ENCODE measurements around the gene DOCK9. TPM values are rescaled to one million over a fixed set of nuclear protein-coding genes. Genes with fewer than 3 reads are reported as not detected.

Gene DOCK9
- polyA plus RNA-seq, 1 donor (not counting 4 experiments of a cell fraction or from before 2014, with no cell fraction given): 110 TPM

DNA sequence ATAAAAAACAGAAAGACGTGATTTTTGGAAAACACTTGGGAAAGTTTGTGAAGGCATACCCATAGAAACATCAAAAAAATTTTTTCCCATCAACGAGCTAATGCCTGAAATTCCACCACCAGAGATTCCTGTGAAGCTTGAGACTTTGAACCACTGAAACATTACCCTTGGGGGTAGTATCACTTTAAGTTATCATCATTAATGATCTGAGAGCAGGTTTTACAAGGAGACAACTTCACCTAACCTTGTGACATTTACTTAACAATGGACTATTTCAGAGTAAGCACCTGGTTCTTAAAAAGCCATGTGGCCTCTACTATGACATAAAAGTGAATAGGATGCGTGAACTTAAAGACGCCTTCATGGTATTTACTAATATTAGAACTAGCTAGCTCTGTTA lies 51.9 kb downstream of the DOCK9 start:
- Histone ChIP-seq H3K9ac (ENCODE audit: control insufficient read depth, extremely low read depth, insufficient read depth, low read length) (no peak overlapping the region), H3K9me1 (ENCODE audit: control insufficient read depth, extremely low read depth, insufficient read depth, low read length) (no peaks in the 10 kb centered on the region), H3K79me2 (ENCODE audit: control insufficient read depth, insufficient read depth, low read length) (peaks cover 6% of the 10 kb centered on the region), H3K9me3 (ENCODE audit: control insufficient read depth, low read depth, low read length) (no peaks in the 10 kb centered on the region), H3K4me3 (ENCODE audit: control insufficient read depth in 2 of 3, extremely low read depth in 1 of 3, insufficient read depth in 2 of 3, low read depth in 1 of 3, low read length in 3 of 3) (no peak overlapping the region), H3K4me1 (ENCODE audit: control insufficient read depth, extremely low read depth, insufficient read depth, low read length) (no peaks in the 10 kb centered on the region), H4K20me1 (ENCODE audit: control insufficient read depth, extremely low read depth, insufficient read depth, low read length) (no peaks in the 10 kb centered on the region), H3K27me3 (ENCODE audit: control insufficient read depth, extremely low read depth, insufficient read depth, low read length) (no peaks in the 10 kb centered on the region), H3K27ac (ENCODE audit: control insufficient read depth, insufficient read depth, low read length) (no peak overlapping the region), H3K4me2 (ENCODE audit: control insufficient read depth, extremely low read depth, insufficient read depth, low read depth, low read length) (no peak overlapping the region), H3K36me3 (ENCODE audit: control insufficient read depth in 2 of 2, extremely low read depth in 1 of 2, insufficient read depth in 2 of 2, low read length in 2 of 2) (peaks cover 4 to 10% of the 10 kb centered on the region in 2 experiments), H2AFZ (ENCODE audit: control insufficient read depth, low read length) (no peak overlapping the region)
- no peak for FAIRE-seq
- TF ChIP-seq EZH2 (IDR thresholded peaks at IDR 0.05; ENCODE audit: low read length): no peak
- dilution Hi-C loops (cut with MboI; ENCODE audit: extremely low pct_ligation_motif_present, low sequenced_read_pairs): no loop called here
- no peak for DNase-seq (ENCODE audit: low read depth, low spot score)

DNA sequence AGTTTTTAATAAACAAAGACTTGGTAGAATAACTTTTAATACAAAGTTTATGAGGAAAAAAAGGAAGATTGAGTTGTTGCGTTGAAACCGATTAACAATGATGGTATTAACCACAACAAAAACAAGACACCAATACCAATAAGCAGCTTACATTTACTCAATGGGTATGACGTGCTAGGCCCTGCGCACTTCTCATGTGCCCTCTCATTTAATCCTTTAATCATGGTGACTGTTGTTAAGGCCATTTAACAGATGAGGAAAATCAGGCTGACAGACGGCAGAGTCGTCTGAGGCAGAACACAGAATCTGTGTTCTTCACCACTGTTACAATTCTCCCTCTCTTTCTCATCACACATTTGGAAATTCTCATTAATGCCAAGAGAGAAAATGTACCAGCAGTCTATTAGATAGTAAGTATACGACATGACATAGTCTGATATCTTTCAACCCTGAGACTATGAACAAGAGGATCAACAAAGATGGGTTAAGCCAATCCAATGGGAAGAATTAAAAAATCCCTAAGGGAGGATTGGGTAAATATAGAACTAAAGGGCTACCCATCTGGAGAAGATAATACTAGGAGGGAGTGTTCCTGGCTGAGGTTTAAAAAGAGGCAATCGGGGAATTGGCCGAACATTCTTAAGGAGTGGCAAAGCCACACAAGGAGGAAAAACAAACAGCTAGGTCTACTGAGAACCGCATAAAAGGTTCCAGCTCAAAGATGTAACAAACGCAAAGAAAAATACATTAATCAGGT lies 54.0 kb downstream of the DOCK9 start:
- Histone ChIP-seq H3K9me3 (ENCODE audit: control insufficient read depth, low read depth, low read length) (no peaks in the 10 kb centered on the region), H3K9ac (ENCODE audit: control insufficient read depth, extremely low read depth, insufficient read depth, low read length) (no peak overlapping the region), H3K9me1 (ENCODE audit: control insufficient read depth, extremely low read depth, insufficient read depth, low read length) (no peaks in the 10 kb centered on the region), H3K79me2 (ENCODE audit: control insufficient read depth, insufficient read depth, low read length) (no peaks in the 10 kb centered on the region), H3K27ac (ENCODE audit: control insufficient read depth, insufficient read depth, low read length) (no peak overlapping the region), H2AFZ (ENCODE audit: control insufficient read depth, low read length) (no peak overlapping the region), H3K4me1 (ENCODE audit: control insufficient read depth, extremely low read depth, insufficient read depth, low read length) (no peaks in the 10 kb centered on the region), H3K36me3 (ENCODE audit: control insufficient read depth in 2 of 2, extremely low read depth in 1 of 2, insufficient read depth in 2 of 2, low read length in 2 of 2) (peaks cover 5 to 13% of the 10 kb centered on the region in 2 experiments), H3K4me3 (ENCODE audit: control insufficient read depth in 2 of 3, extremely low read depth in 1 of 3, insufficient read depth in 2 of 3, low read depth in 1 of 3, low read length in 3 of 3) (no peak overlapping the region), H3K4me2 (ENCODE audit: control insufficient read depth, extremely low read depth, insufficient read depth, low read depth, low read length) (no peak overlapping the region), H4K20me1 (ENCODE audit: control insufficient read depth, extremely low read depth, insufficient read depth, low read length) (no peaks in the 10 kb centered on the region), H3K27me3 (ENCODE audit: control insufficient read depth, extremely low read depth, insufficient read depth, low read length) (no peaks in the 10 kb centered on the region)
- dilution Hi-C loops (cut with MboI; ENCODE audit: extremely low pct_ligation_motif_present, low sequenced_read_pairs): no loop called here
- TF ChIP-seq, protein P1, sequence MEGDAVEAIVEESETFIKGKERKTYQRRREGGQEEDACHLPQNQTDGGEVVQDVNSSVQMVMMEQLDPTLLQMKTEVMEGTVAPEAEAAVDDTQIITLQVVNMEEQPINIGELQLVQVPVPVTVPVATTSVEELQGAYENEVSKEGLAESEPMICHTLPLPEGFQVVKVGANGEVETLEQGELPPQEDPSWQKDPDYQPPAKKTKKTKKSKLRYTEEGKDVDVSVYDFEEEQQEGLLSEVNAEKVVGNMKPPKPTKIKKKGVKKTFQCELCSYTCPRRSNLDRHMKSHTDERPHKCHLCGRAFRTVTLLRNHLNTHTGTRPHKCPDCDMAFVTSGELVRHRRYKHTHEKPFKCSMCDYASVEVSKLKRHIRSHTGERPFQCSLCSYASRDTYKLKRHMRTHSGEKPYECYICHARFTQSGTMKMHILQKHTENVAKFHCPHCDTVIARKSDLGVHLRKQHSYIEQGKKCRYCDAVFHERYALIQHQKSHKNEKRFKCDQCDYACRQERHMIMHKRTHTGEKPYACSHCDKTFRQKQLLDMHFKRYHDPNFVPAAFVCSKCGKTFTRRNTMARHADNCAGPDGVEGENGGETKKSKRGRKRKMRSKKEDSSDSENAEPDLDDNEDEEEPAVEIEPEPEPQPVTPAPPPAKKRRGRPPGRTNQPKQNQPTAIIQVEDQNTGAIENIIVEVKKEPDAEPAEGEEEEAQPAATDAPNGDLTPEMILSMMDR (optimal IDR thresholded peaks at IDR 0.05 in 1 of 3, IDR thresholded peaks at IDR 0.05 in 1 of 3, conservative IDR thresholded peaks at IDR 0.05 in 1 of 3; ENCODE audit: extremely low read depth in 1 of 3, insufficient read depth in 2 of 3, low read length in 3 of 3): no peak
- no peak for TF ChIP-seq EZH2 (IDR thresholded peaks at IDR 0.05; ENCODE audit: low read length)
- FAIRE-seq (no peak), DNase-seq (ENCODE audit: low read depth, low spot score) (no peak)

All from keratinocyte (primary cell).